ENCODE measurements around the gene ANLN.

DNA sequence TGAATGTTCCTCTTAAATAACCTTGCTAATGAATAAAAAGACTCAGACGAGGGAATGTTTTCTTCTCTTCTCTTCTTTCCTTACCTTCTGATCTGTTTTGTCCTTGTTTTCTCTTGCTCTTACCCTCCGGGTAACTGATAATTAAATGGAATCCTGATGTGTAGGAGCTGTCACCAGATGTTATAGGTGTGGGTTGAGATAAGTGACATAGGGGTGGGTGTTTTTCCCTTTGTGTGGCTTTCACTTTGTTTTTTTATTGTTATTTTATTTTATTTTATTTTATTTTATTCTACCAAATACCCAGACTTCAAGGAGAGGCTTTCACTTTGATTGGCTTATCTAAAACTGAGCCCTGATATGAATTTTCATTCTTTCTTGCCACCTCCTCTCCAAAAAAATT is 25.5 kb downstream of the ANLN start:
- TF ChIP-seq, protein P1, sequence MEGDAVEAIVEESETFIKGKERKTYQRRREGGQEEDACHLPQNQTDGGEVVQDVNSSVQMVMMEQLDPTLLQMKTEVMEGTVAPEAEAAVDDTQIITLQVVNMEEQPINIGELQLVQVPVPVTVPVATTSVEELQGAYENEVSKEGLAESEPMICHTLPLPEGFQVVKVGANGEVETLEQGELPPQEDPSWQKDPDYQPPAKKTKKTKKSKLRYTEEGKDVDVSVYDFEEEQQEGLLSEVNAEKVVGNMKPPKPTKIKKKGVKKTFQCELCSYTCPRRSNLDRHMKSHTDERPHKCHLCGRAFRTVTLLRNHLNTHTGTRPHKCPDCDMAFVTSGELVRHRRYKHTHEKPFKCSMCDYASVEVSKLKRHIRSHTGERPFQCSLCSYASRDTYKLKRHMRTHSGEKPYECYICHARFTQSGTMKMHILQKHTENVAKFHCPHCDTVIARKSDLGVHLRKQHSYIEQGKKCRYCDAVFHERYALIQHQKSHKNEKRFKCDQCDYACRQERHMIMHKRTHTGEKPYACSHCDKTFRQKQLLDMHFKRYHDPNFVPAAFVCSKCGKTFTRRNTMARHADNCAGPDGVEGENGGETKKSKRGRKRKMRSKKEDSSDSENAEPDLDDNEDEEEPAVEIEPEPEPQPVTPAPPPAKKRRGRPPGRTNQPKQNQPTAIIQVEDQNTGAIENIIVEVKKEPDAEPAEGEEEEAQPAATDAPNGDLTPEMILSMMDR (IDR thresholded peaks at IDR 0.05), result no peak
- TF ChIP-seq POLR2A (IDR thresholded peaks at IDR 0.05), result no peak
